SH-SY5Y (cell line): ENCODE data around the gene CFAP20DC.

Experiments used
- GATA2 ChIP-seq: IDR thresholded peaks from 2 replicates; pipeline ENCODE4 v1.6.1; 2011; ENCODE audit warnings: mild to moderate bottlenecking, low read depth, low read length
- GATA3 ChIP-seq: IDR thresholded peaks from 2 replicates; pipeline ENCODE4 v1.6.1; 2011; ENCODE audit warnings: low read depth, mild to moderate bottlenecking, low read length, moderate library complexity

DNA sequence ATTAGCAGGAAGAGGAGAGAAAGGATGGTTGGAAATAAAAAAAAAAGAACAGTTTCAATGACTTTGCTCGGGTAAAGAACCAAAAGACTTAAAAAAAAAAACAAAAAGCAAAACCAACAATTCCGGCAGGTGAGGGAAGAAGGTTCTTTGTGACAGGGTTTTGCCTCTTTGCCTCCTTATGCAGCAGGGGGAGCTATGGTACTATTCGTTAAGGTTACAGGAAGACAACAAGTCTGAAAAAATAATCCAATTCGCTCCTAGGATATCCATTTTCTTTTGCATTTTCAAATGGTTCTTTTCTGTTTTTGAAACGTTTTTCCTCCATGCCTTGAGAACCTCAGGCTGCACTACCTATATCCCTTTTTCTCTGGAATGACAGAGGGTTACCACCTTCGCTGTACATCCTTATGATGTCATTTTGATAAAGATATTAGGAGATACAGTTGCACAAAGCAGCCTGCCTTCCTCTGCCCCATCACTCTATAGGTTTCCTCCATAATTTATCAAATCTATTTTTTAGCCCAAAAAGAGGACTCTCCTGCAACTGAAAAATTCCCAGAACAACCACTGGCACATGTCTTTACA, 55.0 kb downstream of the CFAP20DC start:
- TF ChIP-seq GATA2 (no peak), GATA3 (no peak)
